Activated CD4-positive, alpha-beta memory T cell treated with anti-CD3 and anti-CD28 coated beads, Interleukin-2, amount 10 ng/mL, durations not matched to agents 7 days and 5 days (primary cell): ENCODE results near the gene LDLRAD3. TPM values are rescaled to one million over a fixed set of nuclear protein-coding genes. Genes with fewer than 3 reads are reported as not detected.

Experiments used
- CTCF ChIA-PET: fragments of 350-600 bp; sonication (Branson Sonifier 250); formaldehyde crosslinking; loops from one replicate; lab custom pipeline; 2021; ENCODE audit warnings: antibody characterized with exemption, inconsistent platforms; lab: Charles Lee
- POLR2A ChIA-PET: fragments of 350-600 bp; sonication (Branson Sonifier 250); formaldehyde crosslinking; loops from one replicate; lab custom pipeline; 2021; ENCODE audit warnings: antibody characterized with exemption; lab: Charles Lee
- DNase-seq: peaks from one replicate; pipeline ENCODE4 v3.0.0-alpha.2; 2020
- H3K27ac Mint-ChIP-seq: one replicate; pipeline ENCODE4 v1.8.0; 2021; ENCODE audit warnings: mild to moderate bottlenecking, mixed read lengths
- H3K27me3 Mint-ChIP-seq: one replicate; pipeline ENCODE4 v1.8.0; 2021; ENCODE audit warnings: mixed read lengths
- H3K36me3 Mint-ChIP-seq: one replicate; pipeline ENCODE4 v1.8.0; 2021; ENCODE audit warnings: low read depth, mixed read lengths
- H3K4me1 Mint-ChIP-seq: one replicate; pipeline ENCODE4 v1.8.0; 2021; ENCODE audit warnings: mixed read lengths
- H3K4me3 Mint-ChIP-seq: one replicate; pipeline ENCODE4 v1.8.0; 2021; ENCODE audit warnings: mild to moderate bottlenecking, mixed read lengths
- H3K9me3 Mint-ChIP-seq: one replicate; pipeline ENCODE4 v1.8.0; 2021; ENCODE audit warnings: mixed read lengths
- total RNA-seq, 2 experiments: library from RNA; stranded (reverse); gene quantifications; one replicate each; pipeline ENCODE4 v1.2.3, GENCODE V29; 2021

The LDLRAD3 gene
- total RNA-seq, 2 experiments from 2014 or later = not detected

- H3K4me1 Mint-ChIP-seq = peaks cover 12% of the 10 kb centered on the region
- no peak overlapping the region for H3K4me3 Mint-ChIP-seq
- no peaks in the 10 kb centered on the region for H3K36me3 Mint-ChIP-seq
- ChIA-PET POLR2A (no interaction called here), CTCF (no interaction called here)
- no peaks in the 10 kb centered on the region for H3K9me3 Mint-ChIP-seq
- no peak for DNase-seq
- H3K27me3 Mint-ChIP-seq = peaks cover 4% of the 10 kb centered on the region
- H3K27ac Mint-ChIP-seq = no peak overlapping the region
These were observed 207.1 kb downstream of the LDLRAD3 start for GRCh38 chr11:36150986-36151385.

GRCh38 chr11:36151933-36152580, 208.2 kb downstream of the LDLRAD3 start:
- ChIA-PET CTCF (interaction anchor here (0.6 to 1.0 kb wide), 2 partner anchors 87 to 330 kb away, joined by 3 read pairs; no protein-coding TSS in a partner anchor), POLR2A (no interaction called here)
- Mint-ChIP-seq H3K4me1 (peaks cover 12% of the 10 kb centered on the region), H3K4me3 (no peak overlapping the region), H3K27me3 (peaks cover 7% of the 10 kb centered on the region), H3K36me3 (no peaks in the 10 kb centered on the region), H3K9me3 (no peaks in the 10 kb centered on the region), H3K27ac (no peak overlapping the region)
- no peak for DNase-seq

GRCh38 chr11:36153551-36153950, 209.7 kb downstream of the LDLRAD3 start:
- H3K4me3 Mint-ChIP-seq = no peak overlapping the region
- no peaks in the 10 kb centered on the region for H3K36me3 Mint-ChIP-seq
- POLR2A ChIA-PET = no interaction called here
- CTCF ChIA-PET = no interaction called here
- no peaks in the 10 kb centered on the region for H3K9me3 Mint-ChIP-seq
- H3K27ac Mint-ChIP-seq = no peak overlapping the region
- peaks cover 8% of the 10 kb centered on the region for H3K27me3 Mint-ChIP-seq
- H3K4me1 Mint-ChIP-seq = peaks cover 12% of the 10 kb centered on the region
- no peak for DNase-seq

- peaks cover 11% of the 10 kb centered on the region for H3K27me3 Mint-ChIP-seq
- ChIA-PET CTCF (no interaction called here), POLR2A (no interaction called here)
- H3K36me3 Mint-ChIP-seq = no peaks in the 10 kb centered on the region
- no peak overlapping the region for H3K27ac Mint-ChIP-seq
- no peak for DNase-seq
- no peaks in the 10 kb centered on the region for H3K9me3 Mint-ChIP-seq
- H3K4me1 Mint-ChIP-seq = no peaks in the 10 kb centered on the region
- no peak overlapping the region for H3K4me3 Mint-ChIP-seq
These were observed 211.3 kb downstream of the LDLRAD3 start for GRCh38 chr11:36155124-36155561.

- Mint-ChIP-seq H3K9me3 (no peaks in the 10 kb centered on the region), H3K4me3 (no peak overlapping the region), H3K27me3 (peaks cover 11% of the 10 kb centered on the region), H3K4me1 (no peaks in the 10 kb centered on the region), H3K27ac (no peak overlapping the region), H3K36me3 (no peaks in the 10 kb centered on the region)
- CTCF ChIA-PET = no interaction called here
- POLR2A ChIA-PET = no interaction called here
- no peak for DNase-seq
These were observed 211.9 kb downstream of the LDLRAD3 start for GRCh38 chr11:36155770-36156160.

GRCh38 chr11:36156161-36156816, 212.4 kb downstream of the LDLRAD3 start:
- no peak overlapping the region for H3K27ac Mint-ChIP-seq
- H3K4me1 Mint-ChIP-seq = no peaks in the 10 kb centered on the region
- no peak overlapping the region for H3K4me3 Mint-ChIP-seq
- ChIA-PET CTCF (no interaction called here), POLR2A (no interaction called here)
- H3K27me3 Mint-ChIP-seq = peaks cover 11% of the 10 kb centered on the region
- no peaks in the 10 kb centered on the region for H3K36me3 Mint-ChIP-seq
- no peak for DNase-seq
- H3K9me3 Mint-ChIP-seq = no peaks in the 10 kb centered on the region

GRCh38 chr11:36156817-36157519, 213.1 kb downstream of the LDLRAD3 start:
- H3K9me3 Mint-ChIP-seq = no peaks in the 10 kb centered on the region
- no peak overlapping the region for H3K4me3 Mint-ChIP-seq
- no peaks in the 10 kb centered on the region for H3K4me1 Mint-ChIP-seq
- no peak for DNase-seq
- no peaks in the 10 kb centered on the region for H3K36me3 Mint-ChIP-seq
- CTCF ChIA-PET = no interaction called here
- POLR2A ChIA-PET = no interaction called here
- H3K27ac Mint-ChIP-seq = no peak overlapping the region
- peaks cover 11% of the 10 kb centered on the region for H3K27me3 Mint-ChIP-seq

- no peak for DNase-seq
- Mint-ChIP-seq H3K27ac (no peak overlapping the region), H3K36me3 (no peaks in the 10 kb centered on the region), H3K9me3 (no peaks in the 10 kb centered on the region), H3K4me3 (no peak overlapping the region), H3K4me1 (no peaks in the 10 kb centered on the region), H3K27me3 (peaks cover 7% of the 10 kb centered on the region)
- ChIA-PET CTCF (no interaction called here), POLR2A (no interaction called here)
These were observed 216.2 kb downstream of the LDLRAD3 start for GRCh38 chr11:36160091-36160490.

- no peak for DNase-seq
- CTCF ChIA-PET = no interaction called here
- no peak overlapping the region for H3K27ac Mint-ChIP-seq
- H3K27me3 Mint-ChIP-seq = peaks cover 8% of the 10 kb centered on the region
- no peaks in the 10 kb centered on the region for H3K4me1 Mint-ChIP-seq
- H3K36me3 Mint-ChIP-seq = no peaks in the 10 kb centered on the region
- H3K9me3 Mint-ChIP-seq = no peaks in the 10 kb centered on the region
- POLR2A ChIA-PET = no interaction called here
- no peak overlapping the region for H3K4me3 Mint-ChIP-seq
These were observed 217.7 kb downstream of the LDLRAD3 start for GRCh38 chr11:36161572-36161971.

- DNase-seq = no peak
- Mint-ChIP-seq H3K36me3 (no peaks in the 10 kb centered on the region), H3K4me3 (no peak overlapping the region), H3K27ac (no peak overlapping the region), H3K27me3 (peaks cover 8% of the 10 kb centered on the region), H3K9me3 (no peaks in the 10 kb centered on the region), H3K4me1 (no peaks in the 10 kb centered on the region)
- POLR2A ChIA-PET = no interaction called here
- CTCF ChIA-PET = interaction anchor here (1.0 kb wide), 1 partner anchor 340 kb away, joined by 3 read pairs; no protein-coding TSS in a partner anchor
These were observed 218.4 kb downstream of the LDLRAD3 start for GRCh38 chr11:36162006-36162882.

GRCh38 chr11:36162883-36163434, 219.1 kb downstream of the LDLRAD3 start:
- H3K36me3 Mint-ChIP-seq = no peaks in the 10 kb centered on the region
- peaks cover 9% of the 10 kb centered on the region for H3K27me3 Mint-ChIP-seq
- no peak for DNase-seq
- no peak overlapping the region for H3K27ac Mint-ChIP-seq
- no peaks in the 10 kb centered on the region for H3K9me3 Mint-ChIP-seq
- no peak overlapping the region for H3K4me3 Mint-ChIP-seq
- POLR2A ChIA-PET = no interaction called here
- no peaks in the 10 kb centered on the region for H3K4me1 Mint-ChIP-seq
- CTCF ChIA-PET = interaction anchor here (1.0 kb wide), 1 partner anchor 341 kb away, joined by 3 read pairs; no protein-coding TSS in a partner anchor

GRCh38 chr11:36164506-36165250, 220.8 kb downstream of the LDLRAD3 start:
- Mint-ChIP-seq H3K36me3 (no peaks in the 10 kb centered on the region), H3K4me3 (no peak overlapping the region), H3K4me1 (no peaks in the 10 kb centered on the region), H3K27ac (no peak overlapping the region), H3K9me3 (no peaks in the 10 kb centered on the region), H3K27me3 (peaks cover 14% of the 10 kb centered on the region)
- ChIA-PET CTCF (no interaction called here), POLR2A (no interaction called here)
- no peak for DNase-seq
